RPMI7951 (cell line): ENCODE data around the gene SLC24A4. TPM values are rescaled to one million over a fixed set of nuclear protein-coding genes. Genes with fewer than 3 reads are reported as not detected.

ENCODE experiments used
- DNase-seq: peaks from one replicate; pipeline ENCODE4 v3.0.0-alpha.2; 2012; ENCODE audit warnings: low read depth
- total RNA-seq: library from RNA; depleted of rRNA; stranded (reverse); fragments of >200 nt; shearing (Covaris generic); gene quantifications from 2 replicates; pipeline ENCODE4 v1.2.3, GENCODE V29; 2014

SLC24A4 gene
- total RNA-seq, 1 experiment from 2014 or later: not detected

GRCh38 chr14:92500491-92500941 lies 177.6 kb downstream of the SLC24A4 start:
- peak; percentile 60 for DNase-seq

- peak; percentile 88 for DNase-seq
Measured at GRCh38 chr14:92501891-92502351, 179.0 kb downstream of the SLC24A4 start.

GRCh38 chr14:92502541-92503286 lies 179.7 kb downstream of the SLC24A4 start:
- no peak for DNase-seq

- peak; percentile 97 for DNase-seq
Measured at GRCh38 chr14:92503756-92504491, 181.0 kb downstream of the SLC24A4 start.

- DNase-seq: no peak
Measured at GRCh38 chr14:92505826-92506225, 182.9 kb downstream of the SLC24A4 start.

DNA sequence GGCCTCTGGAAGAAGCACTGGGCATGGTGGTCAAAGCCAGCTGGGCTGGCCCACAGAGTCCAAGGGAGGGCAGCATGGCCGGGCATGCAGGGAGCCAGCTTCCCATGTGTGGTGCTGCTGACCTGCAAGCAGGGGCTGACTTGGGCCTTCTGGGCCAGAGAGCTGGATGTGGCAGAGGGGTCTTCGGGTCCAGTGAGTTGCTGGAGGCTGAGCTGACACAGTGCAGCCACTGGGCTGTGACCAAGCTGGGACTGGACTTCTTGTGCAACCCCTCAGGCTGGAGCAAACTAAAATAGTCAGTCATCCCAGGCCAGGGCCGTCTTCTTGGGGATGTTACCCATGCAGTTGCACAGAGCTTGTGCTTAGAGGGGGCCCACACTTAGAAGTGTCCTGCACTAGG lies 183.3 kb downstream of the SLC24A4 start:
- no peak for DNase-seq

- DNase-seq: no peak
Measured at GRCh38 chr14:92507174-92507768, 184.3 kb downstream of the SLC24A4 start.

GRCh38 chr14:92510972-92511371 lies 188.0 kb downstream of the SLC24A4 start:
- no peak for DNase-seq

GRCh38 chr14:92511453-92512238 lies 188.7 kb downstream of the SLC24A4 start:
- DNase-seq: peak; percentile 93

DNA sequence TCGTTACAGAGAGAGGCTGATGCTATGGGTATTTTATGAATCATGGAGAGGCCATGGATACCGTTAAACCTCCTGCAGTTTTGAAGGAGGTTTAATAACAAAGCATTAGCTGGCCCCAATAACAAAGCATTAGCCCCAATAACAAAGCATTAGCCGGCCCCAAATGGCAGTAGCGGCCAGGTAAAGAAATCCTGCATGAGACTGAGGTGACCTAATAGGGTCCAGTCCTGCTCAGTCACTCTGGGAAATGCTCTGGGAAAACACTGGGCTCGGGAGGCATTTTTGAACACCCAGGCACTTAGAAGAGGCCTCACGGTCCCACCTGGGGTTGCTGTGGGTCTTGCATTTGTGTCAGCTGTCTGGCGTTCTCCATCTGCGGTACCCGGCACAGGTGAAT lies 189.8 kb downstream of the SLC24A4 start:
- DNase-seq: no peak

DNA sequence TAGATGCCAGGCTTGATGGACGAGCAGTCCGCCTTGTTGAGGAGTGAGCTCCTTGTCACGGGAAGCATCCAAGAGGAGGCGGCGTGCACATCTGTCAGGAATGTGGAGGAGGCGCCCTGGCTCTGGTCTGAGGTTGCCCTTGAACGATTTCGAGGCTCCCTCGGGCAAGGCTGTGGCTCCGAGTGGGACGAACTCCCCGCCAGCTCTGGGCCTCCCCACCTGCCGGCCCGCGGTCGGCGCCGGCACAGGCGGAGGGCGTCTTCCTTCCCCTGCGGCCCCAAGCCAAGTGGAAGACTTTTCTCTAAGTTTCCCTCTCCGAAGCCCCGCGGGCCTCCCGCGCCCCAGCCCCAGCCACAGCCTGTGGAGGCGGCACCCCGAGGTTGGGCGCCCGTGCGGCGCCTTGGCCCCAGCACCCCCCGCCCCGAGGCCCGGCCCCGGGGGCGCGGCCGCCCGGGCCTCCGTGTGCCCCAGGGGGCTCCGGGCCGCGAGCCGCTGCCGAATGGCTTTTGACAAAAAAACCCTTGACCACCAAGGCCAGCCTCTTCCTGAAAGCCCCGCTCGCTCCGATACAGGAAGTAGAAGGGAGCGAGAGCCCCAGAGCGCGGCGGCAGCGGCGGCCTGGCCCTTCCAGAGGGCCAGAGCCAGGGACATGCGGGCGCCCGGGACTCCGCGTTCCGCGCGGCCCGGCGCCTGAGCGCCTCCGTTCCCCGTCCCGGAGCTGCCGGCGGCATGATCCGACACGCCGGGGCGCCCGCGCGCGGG lies 190.4 kb downstream of the SLC24A4 start, which contains the start of gene RIN3:
RIN3 (plus strand) TSS at position 578 of the 762 bp plus-strand sequence; CDS start at position 730, 152 bp downstream.
- peak; percentile 88 for DNase-seq

GRCh38 chr14:92513966-92514843 lies 191.2 kb downstream of the SLC24A4 start:
- DNase-seq: no peak

- DNase-seq: no peak
Measured at GRCh38 chr14:92514844-92515514, 192.0 kb downstream of the SLC24A4 start.

DNA sequence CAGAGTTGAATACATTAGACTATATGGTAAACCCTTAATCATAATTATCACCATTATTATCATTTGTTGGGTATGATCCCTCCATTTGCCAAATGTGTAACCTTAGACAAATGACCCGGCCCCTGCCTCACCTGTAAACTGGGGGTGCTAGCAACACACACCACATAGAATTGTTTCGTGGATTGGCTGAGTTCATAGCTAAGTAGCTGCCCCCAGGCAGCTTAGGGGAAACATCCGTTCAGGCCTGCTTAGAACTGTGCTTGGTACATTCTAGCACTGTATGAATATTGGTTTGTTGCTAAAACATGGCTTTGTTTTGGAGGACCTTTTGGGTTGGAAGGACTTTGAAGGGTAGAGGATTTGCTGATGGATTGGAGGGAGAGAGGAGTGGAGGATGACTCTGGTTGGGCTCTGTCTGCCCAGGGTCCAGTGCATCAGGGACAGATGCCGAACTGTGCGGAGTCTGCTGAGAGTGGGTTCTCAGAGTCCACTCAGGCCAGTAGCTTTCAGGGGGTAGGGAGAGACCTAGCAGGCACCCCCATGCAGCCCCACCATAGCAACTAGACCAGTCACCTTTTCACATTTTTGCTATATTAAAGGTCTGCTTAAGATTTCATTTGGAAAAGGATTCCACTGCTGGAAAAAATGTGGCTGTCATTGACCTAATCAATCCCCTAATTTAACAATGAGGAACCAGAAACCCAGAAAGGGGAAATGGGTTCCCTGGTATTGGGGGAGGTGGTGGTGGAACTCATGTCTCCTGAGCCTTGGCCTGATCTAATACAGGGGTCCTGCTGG lies 192.8 kb downstream of the SLC24A4 start:
- no peak for DNase-seq

DNA sequence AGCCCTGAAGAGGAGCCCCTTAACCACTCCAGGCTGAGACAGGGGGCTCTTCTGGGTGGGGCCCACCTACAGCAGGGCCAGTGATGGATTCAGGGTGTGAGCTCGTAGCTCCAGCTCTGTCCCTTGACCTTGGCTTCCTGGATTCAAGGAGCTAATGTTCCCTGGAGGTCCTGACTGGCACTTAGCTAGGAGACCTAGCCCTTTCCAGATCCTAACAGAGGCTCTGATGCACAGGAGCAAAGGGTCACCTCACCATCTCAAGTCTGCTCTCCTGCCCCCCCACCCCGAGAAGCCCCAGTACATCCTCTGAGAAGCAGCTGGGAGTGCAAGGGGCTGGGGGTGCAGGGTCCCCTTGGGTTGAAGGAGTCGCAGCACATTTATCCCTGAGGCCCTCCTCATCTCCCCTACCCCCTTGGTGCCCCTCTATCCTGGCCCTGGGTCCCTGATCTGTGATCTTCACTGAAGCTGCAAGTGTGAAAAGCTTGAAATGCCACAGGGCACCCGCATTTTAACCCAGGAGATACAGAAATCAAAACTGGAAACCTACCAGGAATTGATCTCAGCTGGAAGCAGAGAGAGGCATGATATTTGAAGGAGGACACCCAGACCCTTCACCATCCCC lies 193.5 kb downstream of the SLC24A4 start:
- no peak for DNase-seq

- no peak for DNase-seq
Measured at GRCh38 chr14:92516966-92517506, 194.1 kb downstream of the SLC24A4 start.

DNA sequence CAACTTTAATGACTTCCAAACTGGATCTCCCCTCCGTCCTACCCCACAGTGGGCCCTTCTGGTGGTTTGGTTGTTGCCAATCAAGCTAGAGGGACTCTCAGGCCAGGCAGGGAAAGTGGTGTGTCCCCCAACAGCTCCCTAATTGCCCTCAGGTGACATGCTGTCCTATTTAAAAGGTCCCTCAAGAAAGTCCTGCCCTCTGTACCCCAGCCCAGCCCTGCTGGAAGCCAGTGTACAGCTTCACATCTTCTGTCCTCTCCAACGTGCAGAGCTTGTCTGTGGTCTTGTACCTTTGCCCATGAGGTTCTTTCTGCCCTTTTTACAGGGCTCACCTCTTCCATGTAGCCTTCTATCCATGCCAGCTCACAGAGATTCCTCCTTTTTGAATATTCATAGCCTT lies 194.8 kb downstream of the SLC24A4 start:
- no peak for DNase-seq
